Loucy (cell line): ENCODE data around the gene CADM3.

Source experiments
- H2AFZ ChIP-seq: fragments of 200-600 bp; sonication (generic); 2 replicates; pipeline ENCODE4 v1.6.0; 2016; ENCODE audit warnings: antibody characterized with exemption, mild to moderate bottlenecking, low read length, moderate library complexity
- H3F3A ChIP-seq: fragments of 200-600 bp; 2 replicates; pipeline ENCODE4 v1.6.0; 2016; ENCODE audit warnings: antibody characterized with exemption, low read depth, mild to moderate bottlenecking
- H3K27me3 ChIP-seq: fragments of 200-600 bp; sonication (generic); 2 replicates; pipeline ENCODE4 v1.6.1; 2014; ENCODE audit warnings: low read length, mild to moderate bottlenecking; ENCODE audit not compliant: insufficient read depth, poor library complexity, severe bottlenecking
- H3K36me3 ChIP-seq: fragments of 200-600 bp; sonication (generic); 2 replicates; pipeline ENCODE4 v1.6.1; 2016; ENCODE audit warnings: low read length; ENCODE audit not compliant: insufficient read depth
- H3K4me1 ChIP-seq: fragments of 200-600 bp; sonication (generic); 2 replicates; pipeline ENCODE4 v1.5.1; 2014; ENCODE audit warnings: low read length, mild to moderate bottlenecking; ENCODE audit not compliant: insufficient read depth, poor library complexity, severe bottlenecking
- H3K4me2 ChIP-seq: fragments of 200-600 bp; sonication (generic); 2 replicates; pipeline ENCODE4 v1.6.0; 2014; ENCODE audit warnings: antibody characterized with exemption, low read length, low read depth, mild to moderate bottlenecking; ENCODE audit not compliant: poor library complexity, severe bottlenecking
- H3K4me3 ChIP-seq: fragments of 200-600 bp; sonication (generic); 2 replicates; pipeline ENCODE4 v1.5.1; 2014; ENCODE audit warnings: low read length, mild to moderate bottlenecking, mixed read lengths; ENCODE audit not compliant: poor library complexity, severe bottlenecking
- H3K79me2 ChIP-seq: fragments of 200-600 bp; sonication (generic); 2 replicates; pipeline ENCODE4 v1.6.1; 2014; ENCODE audit warnings: low read length; ENCODE audit not compliant: insufficient read depth
- H3K9ac ChIP-seq: fragments of 200-600 bp; sonication (generic); 2 replicates; pipeline ENCODE4 v1.6.0; 2014; ENCODE audit warnings: mild to moderate bottlenecking, low read depth, low read length, moderate library complexity; ENCODE audit not compliant: poor library complexity, severe bottlenecking
- H3K9me2 ChIP-seq: fragments of 200-600 bp; sonication (generic); replicated peaks from 2 replicates; pipeline ENCODE4 v1.6.1; 2016; ENCODE audit warnings: low read depth, low read length, mixed read lengths
- H3K9me3 ChIP-seq: fragments of 200-600 bp; sonication (generic); 2 replicates; pipeline ENCODE4 v1.6.1; 2014; ENCODE audit warnings: mild to moderate bottlenecking, antibody characterized with exemption, low read length, low read depth; ENCODE audit not compliant: insufficient read depth
- H4K20me1 ChIP-seq: fragments of 200-600 bp; sonication (generic); 2 replicates; pipeline ENCODE4 v1.6.0; 2014; ENCODE audit warnings: antibody characterized with exemption, low read length, mild to moderate bottlenecking; ENCODE audit not compliant: insufficient read depth, poor library complexity, severe bottlenecking
- EZH2phosphoT487 ChIP-seq: fragments of 200-600 bp; IDR thresholded peaks from 2 replicates; pipeline ENCODE4 v1.6.1; 2018; ENCODE audit warnings: antibody characterized with exemption, mild to moderate bottlenecking, moderate library complexity, borderline replicate concordance
- TF ChIP-seq, protein P1 (sequence below): fragments of 200-600 bp; sonication (generic); conservative IDR thresholded peaks from 2 replicates; pipeline ENCODE4 v1.5.1; 2014; ENCODE audit warnings: mild to moderate bottlenecking, antibody characterized with exemption, low read length

Gene CADM3

DNA sequence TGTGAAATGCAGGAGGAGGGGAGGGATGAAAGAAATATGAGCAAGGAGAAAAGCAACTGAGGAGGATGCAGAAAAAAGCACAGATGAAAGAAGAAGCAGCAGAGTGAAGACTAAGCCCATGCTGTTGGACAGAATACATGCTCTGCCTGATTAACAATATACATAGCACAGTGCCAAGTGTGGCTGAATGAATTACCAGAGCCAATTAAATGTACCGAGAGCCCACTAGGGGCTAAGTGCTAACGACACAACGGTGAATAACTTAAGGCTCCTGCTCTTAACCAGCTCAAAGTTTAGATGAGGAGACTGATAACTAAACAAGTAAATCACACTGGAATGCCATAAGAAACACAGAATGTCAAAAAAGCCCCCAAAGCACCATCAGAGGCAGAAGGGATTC is 15.6 kb downstream of the CADM3 start:
- Histone ChIP-seq H3K9me2 (no peaks in the 10 kb centered on the region), H4K20me1 (no peaks in the 10 kb centered on the region), H3K4me1 (no peaks in the 10 kb centered on the region), H2AFZ (no peak overlapping the region), H3K27me3 (no peaks in the 10 kb centered on the region), H3K4me3 (no peak overlapping the region), H3K9ac (no peak overlapping the region), H3F3A (no peaks in the 10 kb centered on the region), H3K79me2 (no peaks in the 10 kb centered on the region), H3K9me3 (no peaks in the 10 kb centered on the region), H3K36me3 (no peaks in the 10 kb centered on the region), H3K4me2 (no peak overlapping the region)
- no peak for TF ChIP-seq EZH2phosphoT487
- TF ChIP-seq, protein P1, sequence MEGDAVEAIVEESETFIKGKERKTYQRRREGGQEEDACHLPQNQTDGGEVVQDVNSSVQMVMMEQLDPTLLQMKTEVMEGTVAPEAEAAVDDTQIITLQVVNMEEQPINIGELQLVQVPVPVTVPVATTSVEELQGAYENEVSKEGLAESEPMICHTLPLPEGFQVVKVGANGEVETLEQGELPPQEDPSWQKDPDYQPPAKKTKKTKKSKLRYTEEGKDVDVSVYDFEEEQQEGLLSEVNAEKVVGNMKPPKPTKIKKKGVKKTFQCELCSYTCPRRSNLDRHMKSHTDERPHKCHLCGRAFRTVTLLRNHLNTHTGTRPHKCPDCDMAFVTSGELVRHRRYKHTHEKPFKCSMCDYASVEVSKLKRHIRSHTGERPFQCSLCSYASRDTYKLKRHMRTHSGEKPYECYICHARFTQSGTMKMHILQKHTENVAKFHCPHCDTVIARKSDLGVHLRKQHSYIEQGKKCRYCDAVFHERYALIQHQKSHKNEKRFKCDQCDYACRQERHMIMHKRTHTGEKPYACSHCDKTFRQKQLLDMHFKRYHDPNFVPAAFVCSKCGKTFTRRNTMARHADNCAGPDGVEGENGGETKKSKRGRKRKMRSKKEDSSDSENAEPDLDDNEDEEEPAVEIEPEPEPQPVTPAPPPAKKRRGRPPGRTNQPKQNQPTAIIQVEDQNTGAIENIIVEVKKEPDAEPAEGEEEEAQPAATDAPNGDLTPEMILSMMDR = no peak

DNA sequence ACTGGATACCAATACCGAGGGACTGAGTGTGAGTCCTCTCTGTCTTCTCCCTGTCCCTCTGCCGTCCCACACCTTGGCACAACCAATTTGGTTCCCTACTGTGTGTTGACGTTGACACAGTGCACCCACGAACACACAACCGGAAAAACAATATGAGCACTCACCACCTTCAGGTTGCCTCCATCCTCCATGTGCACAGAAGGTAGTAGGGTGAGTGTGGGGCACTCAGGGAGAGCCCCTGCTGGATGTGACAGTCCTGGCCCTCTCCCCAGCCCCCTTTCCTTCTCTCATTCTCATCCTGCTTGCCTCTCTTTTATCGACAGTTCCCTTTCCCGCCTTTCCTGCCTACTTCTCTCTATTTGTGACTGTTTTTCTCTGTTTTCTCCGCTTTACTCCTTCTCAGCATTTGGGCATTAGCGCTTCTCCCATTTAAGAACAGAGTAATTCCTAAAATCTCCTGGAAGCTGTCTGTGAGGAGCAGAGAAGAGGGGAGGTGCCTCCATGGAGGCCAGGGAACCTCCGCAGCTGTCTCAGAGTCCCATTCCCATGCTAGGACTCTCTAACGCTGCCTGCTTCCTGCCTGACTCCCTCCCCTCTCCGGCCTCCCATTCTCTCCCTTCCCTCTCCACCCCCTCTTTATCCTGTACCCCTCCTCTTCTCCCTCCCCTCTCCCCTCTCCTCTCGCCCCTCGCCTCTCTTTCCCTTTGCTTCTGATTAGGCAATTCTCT is 16.4 kb downstream of the CADM3 start:
- no peak overlapping the region for H3K9ac ChIP-seq
- H3K79me2 ChIP-seq = no peaks in the 10 kb centered on the region
- H3K27me3 ChIP-seq = no peaks in the 10 kb centered on the region
- TF ChIP-seq, protein P1 = no peak
- TF ChIP-seq EZH2phosphoT487 = no peak
- H3K9me3 ChIP-seq = no peaks in the 10 kb centered on the region
- no peak overlapping the region for H3K4me2 ChIP-seq
- H3K9me2 ChIP-seq = no peaks in the 10 kb centered on the region
- no peaks in the 10 kb centered on the region for H4K20me1 ChIP-seq
- H2AFZ ChIP-seq = no peak overlapping the region
- H3K36me3 ChIP-seq = no peaks in the 10 kb centered on the region
- no peaks in the 10 kb centered on the region for H3K4me1 ChIP-seq
- no peaks in the 10 kb centered on the region for H3F3A ChIP-seq
- no peak overlapping the region for H3K4me3 ChIP-seq

DNA sequence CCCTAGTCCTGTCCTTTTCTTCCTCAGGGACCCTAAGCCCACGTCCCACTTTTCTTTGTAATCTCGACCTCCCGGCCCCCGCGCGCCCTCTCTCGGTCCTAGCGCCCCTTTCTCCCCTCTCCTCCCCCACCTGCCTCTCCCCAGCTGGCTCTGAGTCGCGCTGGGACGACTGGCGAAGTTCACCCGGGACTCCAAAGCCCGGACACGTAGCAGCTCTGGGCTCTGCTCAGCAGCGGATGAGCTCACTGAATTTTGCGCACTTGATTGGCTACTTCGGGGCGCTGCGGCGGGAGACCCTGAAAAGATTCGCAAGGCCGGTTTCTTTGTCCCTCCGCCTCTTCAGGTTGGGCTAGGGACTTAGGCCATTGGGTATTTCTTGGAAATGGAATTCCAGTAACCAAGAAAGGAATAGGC is 17.0 kb downstream of the CADM3 start:
- Histone ChIP-seq H3K27me3 (no peaks in the 10 kb centered on the region), H3K9ac (no peak overlapping the region), H4K20me1 (no peaks in the 10 kb centered on the region), H3K9me3 (no peaks in the 10 kb centered on the region), H3K36me3 (no peaks in the 10 kb centered on the region), H3K79me2 (no peaks in the 10 kb centered on the region), H3F3A (no peaks in the 10 kb centered on the region), H2AFZ (no peak overlapping the region), H3K4me3 (no peak overlapping the region), H3K4me2 (no peak overlapping the region), H3K9me2 (no peaks in the 10 kb centered on the region), H3K4me1 (no peaks in the 10 kb centered on the region)
- TF ChIP-seq EZH2phosphoT487 = no peak
- TF ChIP-seq, protein P1 = no peak
